H9 (cell line): Measurements from ENCODE around the gene TEX10. TPM values are rescaled to one million over a fixed set of nuclear protein-coding genes. Genes with fewer than 3 reads are reported as not detected.

ENCODE experiments used
- DNase-seq: peaks from one replicate; pipeline ENCODE4 v3.0.0-alpha.2; 2017
- H2AFZ ChIP-seq: one replicate; pipeline ENCODE4 v1.6.1; 2013; ENCODE audit warnings: mild to moderate bottlenecking, low read length, control low read depth, moderate library complexity
- H2AK5ac ChIP-seq: 2 replicates; pipeline ENCODE4 v1.6.1; 2013; ENCODE audit warnings: low read length, control low read depth, mixed read lengths; ENCODE audit not compliant: insufficient read length
- H2BK120ac ChIP-seq: one replicate; pipeline ENCODE4 v1.6.1; 2013; ENCODE audit warnings: low read depth, mild to moderate bottlenecking, low read length, control low read depth, inconsistent platforms; ENCODE audit not compliant: poor library complexity, severe bottlenecking
- H2BK12ac ChIP-seq: 2 replicates; pipeline ENCODE4 v1.6.1; 2013; ENCODE audit warnings: low read length, control low read depth, mixed read lengths, low read depth; ENCODE audit not compliant: insufficient read length
- H2BK15ac ChIP-seq: 2 replicates; pipeline ENCODE4 v1.6.1; 2013; ENCODE audit warnings: low read depth, low read length, control low read depth
- H2BK20ac ChIP-seq: one replicate; pipeline ENCODE4 v1.6.1; 2013; ENCODE audit warnings: low read depth, mild to moderate bottlenecking, low read length, control low read depth, inconsistent platforms; ENCODE audit not compliant: poor library complexity, severe bottlenecking
- H2BK5ac ChIP-seq: 2 replicates; pipeline ENCODE4 v1.6.1; 2013; ENCODE audit warnings: low read length, control low read depth, mixed read lengths; ENCODE audit not compliant: insufficient read length
- H3K14ac ChIP-seq: 2 replicates; pipeline ENCODE4 v1.6.1; 2013; ENCODE audit warnings: low read length, control low read depth; ENCODE audit not compliant: insufficient read depth
- H3K18ac ChIP-seq: 2 replicates; pipeline ENCODE4 v1.6.1; 2013; ENCODE audit warnings: low read depth, mild to moderate bottlenecking, mixed read lengths, low read length, control low read depth; ENCODE audit not compliant: insufficient read length
- H3K23ac ChIP-seq: 2 replicates; pipeline ENCODE4 v1.6.1; 2013; ENCODE audit warnings: low read length, control low read depth, mixed read lengths, low read depth; ENCODE audit not compliant: insufficient read length
- H3K23me2 ChIP-seq: 2 replicates; pipeline ENCODE4 v1.6.1; 2013; ENCODE audit warnings: low read depth, mild to moderate bottlenecking, mixed read lengths, low read length, control low read depth; ENCODE audit not compliant: insufficient read length, poor library complexity, severe bottlenecking
- H3K27ac ChIP-seq: 2 replicates; pipeline ENCODE4 v1.5.1; 2013; ENCODE audit warnings: low read length, control low read depth, mixed read lengths, low read depth; ENCODE audit not compliant: insufficient read length
- H3K27me3 ChIP-seq: 2 replicates; pipeline ENCODE4 v1.6.1; 2013; ENCODE audit warnings: low read length, control low read depth, inconsistent platforms; ENCODE audit not compliant: insufficient read depth
- H3K4ac ChIP-seq: 2 replicates; pipeline ENCODE4 v1.6.1; 2013; ENCODE audit warnings: low read depth, mild to moderate bottlenecking, control low read depth, inconsistent platforms, low read length, moderate library complexity
- H3K4me1 ChIP-seq: 2 replicates; pipeline ENCODE4 v1.6.1; 2013; ENCODE audit warnings: low read length, control low read depth, inconsistent platforms; ENCODE audit not compliant: insufficient read depth
- H3K4me2 ChIP-seq: 2 replicates; pipeline ENCODE4 v1.6.1; 2013; ENCODE audit warnings: low read length, control low read depth, mixed read lengths; ENCODE audit not compliant: insufficient read length, insufficient read depth
- H3K56ac ChIP-seq: 2 replicates; pipeline ENCODE4 v1.6.1; 2013; ENCODE audit warnings: low read depth, mild to moderate bottlenecking, mixed read lengths, low read length, control low read depth; ENCODE audit not compliant: insufficient read length
- H3K79me1 ChIP-seq: 2 replicates; pipeline ENCODE4 v1.6.1; 2013; ENCODE audit warnings: low read depth, mild to moderate bottlenecking, moderate library complexity, low read length, control low read depth, inconsistent platforms; ENCODE audit not compliant: insufficient read depth, poor library complexity, severe bottlenecking
- H3K79me2 ChIP-seq: 2 replicates; pipeline ENCODE4 v1.6.1; 2013; ENCODE audit warnings: low read length, control low read depth, inconsistent platforms; ENCODE audit not compliant: insufficient read depth
- H3K9ac ChIP-seq: 2 replicates; pipeline ENCODE4 v1.6.1; 2013; ENCODE audit warnings: low read length, control low read depth, mixed read lengths; ENCODE audit not compliant: insufficient read length; ENCODE audit errors: extremely low read depth
- H3K9me3 ChIP-seq: one replicate; pipeline ENCODE4 v1.6.1; 2013; ENCODE audit warnings: low read depth, low read length, inconsistent platforms; ENCODE audit not compliant: control insufficient read depth
- H3T11ph ChIP-seq: one replicate; pipeline ENCODE4 v1.6.1; 2013; ENCODE audit warnings: mild to moderate bottlenecking, low read length, control low read depth, inconsistent platforms
- H4K20me1 ChIP-seq: one replicate; pipeline ENCODE4 v1.6.1; 2013; ENCODE audit not compliant: control insufficient read depth, insufficient read length, insufficient read depth
- H4K5ac ChIP-seq: 2 replicates; pipeline ENCODE4 v1.6.1; 2013; ENCODE audit warnings: low read depth, mild to moderate bottlenecking, mixed read lengths, low read length, control low read depth; ENCODE audit not compliant: insufficient read length
- H4K8ac ChIP-seq: replicated peaks from 2 replicates; pipeline ENCODE4 v1.6.1; 2013; ENCODE audit warnings: low read length, control low read depth, mixed read lengths, low read depth; ENCODE audit not compliant: insufficient read length
- H4K91ac ChIP-seq: 2 replicates; pipeline ENCODE4 v1.6.1; 2013; ENCODE audit warnings: low read depth, mild to moderate bottlenecking, moderate library complexity, mixed read lengths, low read length, control low read depth; ENCODE audit not compliant: insufficient read length
- H3K27ac Mint-ChIP-seq, 3 experiments: 2 replicates in 2 of 3; 3 replicates in 1 of 3; pipeline ENCODE4 v1.8.0; 2020 to 2021; ENCODE audit warnings: mixed read lengths in 3 of 3, mild to moderate bottlenecking in 1 of 3, moderate library complexity in 1 of 3
- H3K27me3 Mint-ChIP-seq: 2 replicates; pipeline ENCODE4 v1.8.0; 2021; ENCODE audit warnings: low read depth, mild to moderate bottlenecking, moderate library complexity, mixed read lengths
- H3K36me3 Mint-ChIP-seq, 3 experiments: 2 replicates in 2 of 3; 3 replicates in 1 of 3; pipeline ENCODE4 v1.8.0; 2020 to 2021; ENCODE audit warnings: low read depth in 3 of 3, mixed read lengths in 3 of 3; ENCODE audit not compliant: insufficient read depth in 1 of 3
- H3K4me1 Mint-ChIP-seq, 2 experiments: 2 replicates each; pipeline ENCODE4 v1.8.0; 2020; ENCODE audit warnings: mixed read lengths in 2 of 2
- H3K4me3 Mint-ChIP-seq, 2 experiments: 2 replicates in 1 of 2; 3 replicates in 1 of 2; pipeline ENCODE4 v1.8.0; 2020 to 2021; ENCODE audit warnings: mild to moderate bottlenecking in 2 of 2, mixed read lengths in 2 of 2, moderate library complexity in 1 of 2
- H3K9me3 Mint-ChIP-seq, 2 experiments: 2 replicates in 1 of 2; 3 replicates in 1 of 2; pipeline ENCODE4 v1.8.0; 2020; ENCODE audit warnings: mild to moderate bottlenecking in 2 of 2, mixed read lengths in 2 of 2, moderate library complexity in 1 of 2
- WGBS: extraction: QIAGEN DNeasy Blood & Tissue Kit; methylation state at CpG from one replicate; pipeline ENCODE4 v1.1.7; 2013; ENCODE audit warnings: missing lambda C conversion rate, low lambda C conversion rate, mixed read lengths; ENCODE audit not compliant: insufficient read length; ENCODE audit errors: extremely low coverage; 5-methylcytosine and 5-hydroxymethylcytosine counted together
- total RNA-seq: library from RNA; stranded (reverse); gene quantifications from 2 replicates; pipeline ENCODE4 v1.2.1, GENCODE V29; 2021
- TF ChIP-seq, protein P1 (sequence below): fragments of 200-600 bp; sonication (generic); conservative IDR thresholded peaks from 3 replicates; pipeline ENCODE4 v1.8.0; 2021; ENCODE audit warnings: antibody characterized with exemption, mild to moderate bottlenecking

Gene TEX10
- total RNA-seq, 1 experiment from 2014 or later = 70.8 TPM

GRCh38 chr9:100296407-100296806 is 56.3 kb downstream of the TEX10 start:
- H4K8ac ChIP-seq = no peak overlapping the region
- H2BK5ac ChIP-seq = no peak overlapping the region
- H3K4me1 ChIP-seq = no peaks in the 10 kb centered on the region
- no peak overlapping the region for H3K14ac ChIP-seq
- H2BK20ac ChIP-seq = no peak overlapping the region
- no peaks in the 10 kb centered on the region for H3K9me3 ChIP-seq
- H2BK15ac ChIP-seq = no peak overlapping the region
- no CpG with 5 or more reads among the region's 4 CpGs for WGBS
- H3K27me3 ChIP-seq = no peaks in the 10 kb centered on the region
- H2BK120ac ChIP-seq = no peak overlapping the region
- no peak overlapping the region for H3K4me3 Mint-ChIP-seq
- H2AK5ac ChIP-seq = no peak overlapping the region
- H4K91ac ChIP-seq = no peak overlapping the region
- TF ChIP-seq, protein P1, sequence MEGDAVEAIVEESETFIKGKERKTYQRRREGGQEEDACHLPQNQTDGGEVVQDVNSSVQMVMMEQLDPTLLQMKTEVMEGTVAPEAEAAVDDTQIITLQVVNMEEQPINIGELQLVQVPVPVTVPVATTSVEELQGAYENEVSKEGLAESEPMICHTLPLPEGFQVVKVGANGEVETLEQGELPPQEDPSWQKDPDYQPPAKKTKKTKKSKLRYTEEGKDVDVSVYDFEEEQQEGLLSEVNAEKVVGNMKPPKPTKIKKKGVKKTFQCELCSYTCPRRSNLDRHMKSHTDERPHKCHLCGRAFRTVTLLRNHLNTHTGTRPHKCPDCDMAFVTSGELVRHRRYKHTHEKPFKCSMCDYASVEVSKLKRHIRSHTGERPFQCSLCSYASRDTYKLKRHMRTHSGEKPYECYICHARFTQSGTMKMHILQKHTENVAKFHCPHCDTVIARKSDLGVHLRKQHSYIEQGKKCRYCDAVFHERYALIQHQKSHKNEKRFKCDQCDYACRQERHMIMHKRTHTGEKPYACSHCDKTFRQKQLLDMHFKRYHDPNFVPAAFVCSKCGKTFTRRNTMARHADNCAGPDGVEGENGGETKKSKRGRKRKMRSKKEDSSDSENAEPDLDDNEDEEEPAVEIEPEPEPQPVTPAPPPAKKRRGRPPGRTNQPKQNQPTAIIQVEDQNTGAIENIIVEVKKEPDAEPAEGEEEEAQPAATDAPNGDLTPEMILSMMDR = no peak
- no peak overlapping the region for H3K4me2 ChIP-seq
- no peaks in the 10 kb centered on the region for H3K79me1 ChIP-seq
- H3K4me1 Mint-ChIP-seq = peaks cover 0 to 6% of the 10 kb centered on the region in 2 experiments; a peak in 2 of 4 replicates
- no peak overlapping the region for H2BK12ac ChIP-seq
- no peak overlapping the region for H2AFZ ChIP-seq
- no peaks in the 10 kb centered on the region for H4K20me1 ChIP-seq
- no peak overlapping the region for H3K23ac ChIP-seq
- peak overlapping the region in 1 of 3 experiments; percentile 6; a peak in 1 of 7 replicates for H3K27ac Mint-ChIP-seq
- H3K36me3 Mint-ChIP-seq = peaks cover 41 to 73% (median 53%) of the 10 kb centered on the region in 3 experiments; a peak in 6 of 7 replicates
- no peak overlapping the region for H3K18ac ChIP-seq
- no peak overlapping the region for H3T11ph ChIP-seq
- no peaks in the 10 kb centered on the region for H3K27me3 Mint-ChIP-seq
- no peak overlapping the region for H3K4ac ChIP-seq
- H3K27ac ChIP-seq = no peak overlapping the region
- no peaks in the 10 kb centered on the region for H3K9me3 Mint-ChIP-seq
- no peak overlapping the region for H4K5ac ChIP-seq
- H3K9ac ChIP-seq = no peak overlapping the region
- H3K23me2 ChIP-seq = no peaks in the 10 kb centered on the region
- no peak for DNase-seq
- no peak overlapping the region for H3K56ac ChIP-seq
- no peaks in the 10 kb centered on the region for H3K79me2 ChIP-seq
